Activated CD8-positive, alpha-beta memory T cell treated with anti-CD3 and anti-CD28 coated beads, Interleukin-2, amount 50 U/mL, for 4 hours (primary cell): ENCODE measurements around the gene SLC6A16.

Experiments
- DNase-seq: peaks from one replicate; pipeline ENCODE4 v3.0.0-alpha.2; 2020

SLC6A16 gene

DNA sequence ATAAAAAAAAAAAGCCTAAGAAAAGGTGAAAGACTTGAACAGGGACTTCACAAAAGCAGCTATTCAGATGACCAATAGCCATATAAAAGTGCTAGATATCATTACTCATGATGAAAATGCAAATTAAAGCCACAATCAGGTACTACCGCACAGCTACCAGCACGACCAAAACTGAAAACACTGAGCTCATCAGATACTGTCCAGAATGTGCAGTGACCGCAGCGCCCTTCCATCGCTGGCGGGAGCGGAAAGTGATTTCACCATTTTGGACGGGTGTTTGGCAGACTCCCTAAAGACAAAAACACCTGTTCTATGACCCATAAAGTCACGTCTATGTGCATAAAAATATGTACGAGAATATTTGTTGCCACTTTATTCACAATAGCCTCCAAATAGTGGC, 60.7 kb downstream of the SLC6A16 start:
- no peak for DNase-seq

GRCh38 chr19:49261602-49262001, 63.4 kb downstream of the SLC6A16 start:
- no peak for DNase-seq

DNA sequence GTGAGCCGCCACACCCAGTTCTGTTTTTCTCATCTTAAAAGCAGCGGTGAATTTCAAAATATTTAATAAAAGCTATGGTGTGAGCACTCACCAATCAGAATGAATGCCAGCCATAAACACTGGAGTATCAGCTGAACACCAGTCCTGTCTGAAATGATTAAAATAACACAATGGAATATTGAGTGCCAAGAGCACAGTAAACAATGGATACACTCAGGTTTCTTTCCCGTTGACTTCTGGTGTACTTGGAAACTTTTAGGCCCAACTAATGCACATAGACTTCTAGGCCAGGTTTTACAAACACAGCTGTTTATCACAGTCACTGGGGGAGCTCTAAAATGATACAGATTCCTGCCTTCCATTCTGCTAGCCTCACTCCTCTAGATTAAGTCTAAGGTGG, 68.3 kb downstream of the SLC6A16 start:
- no peak for DNase-seq

- no peak for DNase-seq
Observed at GRCh38 chr19:49255674-49256073, 69.3 kb downstream of the SLC6A16 start.

DNA sequence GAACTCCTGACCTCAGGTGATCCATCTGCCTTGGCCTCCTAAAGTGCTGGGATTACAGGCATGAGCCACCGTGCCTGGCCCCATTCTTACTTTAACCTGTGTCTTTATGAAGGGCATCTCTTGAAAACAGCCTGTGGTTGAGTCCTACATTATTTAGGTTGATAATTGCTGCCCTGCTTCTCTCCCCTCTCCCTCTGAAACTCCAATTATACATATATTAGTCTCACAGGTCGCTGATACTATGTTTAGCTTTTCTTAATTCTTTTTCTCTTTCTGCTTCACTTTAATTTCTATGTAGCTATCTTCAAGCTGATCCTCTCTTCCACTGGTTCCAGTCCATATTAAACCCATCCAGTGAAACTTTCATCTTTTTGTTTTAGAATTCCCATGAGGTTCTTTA, 75.1 kb downstream of the SLC6A16 start:
- DNase-seq: no peak

GRCh38 chr19:49247676-49248075, 77.3 kb downstream of the SLC6A16 start:
- DNase-seq: no peak

DNA sequence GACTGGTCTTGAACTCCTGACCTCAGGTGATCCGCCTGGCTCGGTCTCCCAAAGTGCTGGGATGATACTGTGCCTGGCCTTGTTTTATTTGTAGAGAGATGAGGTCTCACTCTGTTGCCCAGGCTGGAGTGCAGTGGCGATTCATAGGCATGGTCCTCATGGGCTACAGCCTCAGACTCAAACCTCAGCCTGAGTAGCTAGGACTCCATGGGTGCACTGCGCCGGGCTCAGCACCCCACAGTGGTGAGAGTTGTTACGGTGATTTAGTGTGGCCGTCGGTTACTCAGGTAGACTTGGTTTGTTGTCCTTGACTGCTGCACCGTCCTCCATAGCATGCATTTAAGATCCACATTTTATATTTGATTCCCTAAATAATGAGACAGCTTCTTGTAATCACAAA, 80.7 kb downstream of the SLC6A16 start:
- no peak for DNase-seq

DNA sequence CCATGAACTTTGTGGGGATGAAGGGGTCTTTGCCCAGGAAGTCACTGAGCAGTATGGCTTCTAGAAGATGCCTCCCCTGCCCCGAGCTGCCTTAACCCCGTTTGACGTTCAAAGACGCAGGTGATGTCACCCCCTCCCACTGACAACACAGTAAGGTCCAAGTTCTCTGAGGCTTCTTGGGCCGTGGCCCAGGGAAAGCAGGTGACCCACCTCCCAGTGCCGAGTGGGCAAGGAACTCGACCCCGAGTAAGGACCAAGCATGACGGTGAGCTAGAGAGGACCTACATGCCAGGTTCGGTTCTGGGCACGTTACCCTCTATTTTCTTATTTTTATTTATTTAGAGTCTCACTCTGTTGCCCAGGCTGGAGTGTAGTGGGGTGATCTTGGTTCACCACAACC, 81.3 kb downstream of the SLC6A16 start:
- DNase-seq: no peak

DNA sequence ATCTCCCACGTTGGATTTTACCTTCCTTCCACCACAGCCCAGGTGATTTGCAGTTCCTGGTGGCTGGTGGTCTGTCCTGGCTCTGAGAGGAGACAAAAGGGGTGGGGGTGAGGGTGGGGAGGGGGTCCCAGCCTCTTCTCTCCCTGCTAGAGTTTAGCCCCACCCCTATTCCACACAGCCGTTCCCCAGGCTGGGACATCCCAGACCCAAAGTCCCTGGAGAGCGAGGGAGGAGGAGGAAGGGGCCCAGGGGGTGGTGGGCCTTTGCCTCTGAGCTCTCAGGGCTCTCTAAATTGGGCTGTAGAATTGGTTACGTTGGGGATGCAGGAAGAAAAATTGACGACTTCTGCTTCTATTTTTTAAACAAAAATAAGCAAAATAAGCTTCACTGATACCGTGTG, 81.9 kb downstream of the SLC6A16 start:
- DNase-seq: no peak

- DNase-seq: no peak
Observed at GRCh38 chr19:49241769-49242168, 83.2 kb downstream of the SLC6A16 start.
